Diencephalon (tissue), 1 donor: ENCODE results near the gene EFCAB11. TPM values are rescaled to one million over a fixed set of nuclear protein-coding genes. Genes with fewer than 3 reads are reported as not detected.

Experiments used
- total RNA-seq: library from RNA; depleted of rRNA; stranded (reverse); fragments of >200 nt; gene quantifications from one replicate; pipeline ENCODE4 v1.2.3, GENCODE V29; 2014

Gene EFCAB11
- 6.5 TPM for total RNA-seq

GRCh38 chr14:89954070-89955021 is at the start of gene EFCAB11:
TSS of gene EFCAB11 (minus strand) at chr14:89954730. CDS start at chr14:89954660, 70 bp downstream.

GRCh38 chr14:89955745-89956660 is 1.5 kb upstream of the EFCAB11 start, which contains the start of gene TDP1:
TSS of gene TDP1 (plus strand) at chr14:89955927. CDS start at chr14:89963115, 7,188 bp downstream.

Other genes with a start within 250 kb of the EFCAB11 start
- gene TDP1, start 1.2 kb upstream of the EFCAB11 start, total RNA-seq: 27.7 TPM
- 3.0 TPM for gene KCNK13, start 107.3 kb upstream of the EFCAB11 start, total RNA-seq